G401.6 (cell line): ENCODE measurements around the gene PLEKHA5.
A peak's percentile ranks its signal among the peaks of the same experiment; 100 is the strongest.
"Not testable (repeated sequence)": the region's sequence is repeated elsewhere in the genome, so short reads cannot be mapped to it uniquely, and the experiment has no call there.

ENCODE experiments used
- FAIRE-seq: peaks from 2 replicates; lab custom pipeline; 2012; peaks lifted over from hg19 to GRCh38; lab: Jason Lieb, UNC

Gene PLEKHA5

DNA sequence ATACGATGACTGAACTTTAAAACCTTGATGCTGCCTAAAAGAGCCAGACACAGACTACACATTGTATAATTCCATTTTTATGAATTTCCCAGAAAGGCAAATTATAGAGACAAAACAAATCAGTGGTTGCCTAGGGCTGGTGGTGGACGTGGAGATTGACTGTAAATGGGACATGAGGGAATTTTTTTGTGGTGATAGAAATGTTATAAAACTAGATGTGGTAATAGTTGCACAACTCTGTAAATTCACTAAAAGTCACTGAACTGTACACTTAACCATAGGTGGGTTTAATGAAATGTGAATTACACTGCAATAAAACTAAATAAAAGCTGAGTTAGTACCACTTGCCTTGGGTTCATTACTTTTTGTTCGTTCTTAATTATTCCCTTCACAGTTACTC lies 72.1 kb downstream of the PLEKHA5 start:
- no peak for FAIRE-seq

GRCh38 chr12:19203013-19203412 lies 73.5 kb downstream of the PLEKHA5 start:
- FAIRE-seq, result no peak

DNA sequence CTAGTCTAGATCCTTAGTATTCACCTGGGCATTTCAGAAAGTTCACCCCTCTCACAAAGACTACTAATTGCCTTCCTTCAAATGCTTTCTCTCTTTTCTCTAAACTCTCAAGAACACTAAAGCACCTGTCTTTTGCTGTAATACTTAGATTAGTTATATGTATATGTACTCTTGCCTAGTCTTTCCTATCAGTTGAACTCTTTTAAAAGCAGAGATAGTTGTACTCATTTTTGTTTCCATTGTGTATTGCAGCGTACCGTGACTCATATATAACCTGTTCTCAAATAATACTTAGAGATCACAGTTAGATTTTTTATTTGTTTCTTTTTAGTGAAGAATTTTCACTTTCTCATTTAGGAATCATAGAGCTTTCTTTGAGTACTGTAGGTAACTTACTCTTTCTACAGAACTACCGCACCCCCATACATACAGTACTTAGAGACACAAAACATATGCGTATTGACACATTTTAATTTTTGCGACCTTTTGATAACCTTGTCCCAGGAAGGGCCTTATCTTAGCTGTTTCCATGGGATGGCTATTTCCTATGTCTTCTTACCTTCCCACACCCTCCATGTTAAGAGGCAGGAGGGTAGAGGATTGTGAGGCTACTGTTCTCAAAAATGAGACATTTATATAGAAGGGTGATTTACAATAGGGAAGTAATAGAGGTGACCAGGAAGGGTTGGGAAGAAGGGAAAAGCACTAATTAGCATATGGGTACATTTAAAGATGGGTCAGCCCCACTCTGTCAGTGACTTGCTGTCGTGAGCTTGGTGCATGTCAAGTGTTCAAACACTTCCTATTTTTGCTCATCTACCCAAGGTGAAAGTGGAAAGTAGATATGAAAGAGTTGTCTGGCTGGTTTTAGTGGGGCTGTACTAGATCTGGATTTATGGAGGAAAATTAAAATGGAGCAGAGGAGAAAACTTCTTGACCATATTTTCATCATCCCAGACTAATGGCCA lies 74.3 kb downstream of the PLEKHA5 start:
- no peak for FAIRE-seq

GRCh38 chr12:19205120-19205519 lies 75.6 kb downstream of the PLEKHA5 start:
- no peak for FAIRE-seq

DNA sequence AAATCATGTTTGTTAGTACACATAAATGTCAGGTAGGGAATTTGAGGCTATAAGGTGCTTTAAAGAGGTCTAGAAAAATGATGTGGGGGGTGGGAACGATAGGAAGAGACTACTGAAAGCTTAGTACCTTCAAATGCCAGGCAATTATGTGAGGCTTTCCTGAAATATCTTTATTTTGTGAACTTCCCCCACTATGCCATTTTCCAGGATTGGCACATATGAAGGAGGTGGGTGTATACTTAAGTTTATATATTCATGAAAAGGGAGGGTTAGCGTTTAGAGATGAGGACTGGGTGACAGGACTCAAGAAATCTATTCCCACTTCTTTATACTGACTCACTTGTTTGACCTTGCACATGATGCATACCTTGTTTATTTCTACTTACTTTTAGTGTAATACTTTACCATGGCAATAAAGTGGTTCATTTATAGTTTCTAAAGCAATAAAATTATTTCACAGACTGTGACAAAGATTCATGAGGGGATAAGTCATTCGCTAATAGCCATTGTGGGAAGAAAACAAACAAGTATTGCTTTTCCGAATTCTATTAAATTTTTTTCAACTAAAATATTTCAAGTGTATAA lies 77.1 kb downstream of the PLEKHA5 start:
- FAIRE-seq, result no peak

DNA sequence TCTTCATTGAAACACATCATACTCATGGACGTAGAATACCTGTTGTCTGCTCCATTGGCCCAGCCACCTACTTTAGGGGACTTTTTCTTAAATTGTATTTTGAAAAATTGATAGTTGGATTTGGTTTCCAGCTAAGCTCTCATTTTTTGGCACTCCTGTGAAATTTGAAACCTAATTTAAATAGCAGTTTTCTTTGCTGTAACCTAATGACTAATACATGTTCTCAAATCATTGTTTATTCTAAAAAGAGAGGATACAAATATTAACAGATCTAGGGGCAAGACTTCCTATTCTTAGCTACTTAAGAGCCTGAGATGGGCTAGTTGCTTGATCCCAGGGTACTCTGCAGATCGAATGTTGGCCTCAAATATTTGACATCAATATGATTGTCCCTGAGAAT lies 78.9 kb downstream of the PLEKHA5 start:
- FAIRE-seq, result no peak

- FAIRE-seq, result no peak
Observed at GRCh38 chr12:19209661-19210060, 80.1 kb downstream of the PLEKHA5 start.

DNA sequence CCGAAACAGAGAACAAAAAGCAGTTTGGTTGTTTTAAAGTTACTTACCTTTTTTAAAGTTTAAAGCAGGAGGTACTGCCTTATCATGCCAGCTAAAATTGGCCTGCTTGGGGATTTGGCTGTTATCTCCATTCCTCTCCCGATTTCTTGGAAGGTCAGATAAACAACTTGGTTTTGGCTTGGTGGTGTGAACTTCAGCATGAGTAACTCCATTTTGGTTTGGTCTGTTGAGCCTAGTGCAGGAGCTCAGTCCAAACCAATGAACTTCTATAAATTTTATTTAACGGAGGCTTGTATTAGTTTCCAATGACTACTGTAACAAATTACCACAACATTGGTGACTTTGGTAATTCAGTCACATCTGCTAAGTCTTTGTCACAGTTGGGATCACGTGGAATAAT lies 82.3 kb downstream of the PLEKHA5 start:
- FAIRE-seq, result no peak

GRCh38 chr12:19212245-19212644 lies 82.7 kb downstream of the PLEKHA5 start:
- FAIRE-seq, result no peak

GRCh38 chr12:19214020-19214419 lies 84.5 kb downstream of the PLEKHA5 start:
- FAIRE-seq, result no peak

DNA sequence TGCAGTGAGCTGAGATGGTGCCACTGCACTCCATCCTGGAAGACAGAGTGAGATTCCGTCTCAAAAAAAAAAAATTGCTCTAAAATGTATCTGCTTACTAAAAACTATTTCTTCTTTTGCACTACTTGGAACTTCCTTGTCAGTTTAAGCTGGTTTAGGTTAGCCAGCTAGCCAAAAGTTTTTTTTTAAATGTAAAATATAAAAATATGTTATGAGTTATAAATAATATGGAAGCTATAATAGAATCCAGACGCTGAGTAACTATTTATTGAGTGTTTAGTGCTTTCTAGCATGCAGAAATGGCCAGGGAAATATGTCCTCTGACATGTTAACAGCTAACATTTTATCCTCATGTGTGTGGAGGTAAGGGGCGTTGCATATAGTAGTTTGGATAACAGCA lies 85.6 kb downstream of the PLEKHA5 start:
- FAIRE-seq, result no peak

DNA sequence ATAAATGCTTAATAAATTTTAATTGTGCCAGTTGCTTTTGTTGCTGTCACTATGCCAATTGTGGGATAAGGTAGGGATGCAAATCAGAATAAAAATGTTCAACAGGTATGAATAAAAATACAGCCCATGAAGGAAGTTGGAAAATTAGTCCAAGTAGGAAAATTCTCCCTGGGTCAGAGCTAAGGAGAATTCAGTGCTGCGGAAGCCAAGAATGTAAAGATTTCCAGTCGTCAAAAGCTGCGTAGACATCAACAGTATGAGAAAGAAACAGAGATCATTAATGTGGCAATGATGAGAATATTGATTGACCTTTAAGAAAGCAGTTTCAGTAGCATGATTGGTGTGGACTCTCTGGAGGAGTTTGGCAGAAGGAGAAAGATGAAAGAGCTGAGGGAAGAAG lies 87.9 kb downstream of the PLEKHA5 start:
- FAIRE-seq, result no peak

DNA sequence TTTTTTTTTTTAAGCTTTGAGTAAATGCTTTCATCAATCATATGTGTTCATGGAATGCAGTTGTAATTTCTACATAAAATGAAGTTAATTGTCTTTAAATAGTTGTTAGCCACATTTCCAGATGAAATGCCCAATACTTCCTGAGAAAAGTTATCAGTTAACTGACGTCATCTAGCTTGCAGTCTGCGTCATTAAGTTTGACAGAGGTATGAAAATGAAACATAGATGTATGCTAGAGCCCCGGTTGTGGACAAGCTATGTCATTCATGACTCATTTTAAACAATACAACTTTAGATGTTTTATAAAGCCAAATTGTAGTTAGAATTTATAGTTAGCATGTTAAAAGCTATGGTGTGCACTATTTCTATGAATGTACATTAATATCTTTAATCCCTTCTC lies 90.7 kb downstream of the PLEKHA5 start:
- FAIRE-seq, result no peak

- no peak for FAIRE-seq
Observed at GRCh38 chr12:19220852-19221466, 91.4 kb downstream of the PLEKHA5 start.

DNA sequence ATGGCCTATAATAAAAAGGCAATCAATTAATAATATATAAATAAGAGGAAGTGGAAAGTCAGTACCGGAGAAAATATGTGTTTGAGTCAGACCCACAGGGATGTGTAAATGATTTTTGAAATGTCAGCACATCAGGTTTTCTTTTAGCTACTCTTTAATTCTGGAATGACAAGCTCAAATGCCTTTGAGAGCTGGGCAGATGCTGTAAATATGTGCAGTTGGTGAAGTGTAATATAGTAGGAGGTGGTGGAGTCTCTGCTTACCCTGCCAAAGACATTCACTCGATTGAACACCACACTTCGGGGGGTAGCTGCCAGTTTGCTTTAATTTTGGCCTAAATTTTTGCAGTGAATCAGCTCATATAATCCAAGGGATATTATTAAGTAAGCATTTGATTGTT lies 93.0 kb downstream of the PLEKHA5 start:
- no peak for FAIRE-seq

GRCh38 chr12:19223018-19223417 lies 93.5 kb downstream of the PLEKHA5 start:
- peak; percentile 49 for FAIRE-seq

DNA sequence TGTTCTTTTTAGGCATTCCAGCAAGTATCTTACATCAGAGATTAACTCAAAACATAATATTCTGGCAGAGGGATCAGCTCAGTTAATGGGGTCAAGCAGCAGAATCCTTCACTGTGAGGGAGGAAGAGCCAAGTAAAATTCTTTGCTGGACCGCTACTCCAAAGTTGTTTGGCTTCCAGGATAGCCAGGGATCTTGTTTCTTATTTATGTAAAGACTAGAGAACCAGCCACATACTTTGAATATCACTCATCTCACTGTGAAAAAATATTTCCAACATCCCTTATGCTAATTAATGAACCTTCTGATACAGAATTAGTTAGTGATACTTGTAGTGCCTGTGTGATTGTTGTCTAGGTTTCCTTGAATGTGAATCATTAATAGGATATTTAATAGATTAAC lies 94.2 kb downstream of the PLEKHA5 start:
- FAIRE-seq, result no peak

- FAIRE-seq, result no peak
Observed at GRCh38 chr12:19224746-19225145, 95.2 kb downstream of the PLEKHA5 start.

- no peak for FAIRE-seq
Observed at GRCh38 chr12:19227190-19227879, 97.8 kb downstream of the PLEKHA5 start.

GRCh38 chr12:19227880-19228210 lies 98.3 kb downstream of the PLEKHA5 start:
- FAIRE-seq, result no peak

DNA sequence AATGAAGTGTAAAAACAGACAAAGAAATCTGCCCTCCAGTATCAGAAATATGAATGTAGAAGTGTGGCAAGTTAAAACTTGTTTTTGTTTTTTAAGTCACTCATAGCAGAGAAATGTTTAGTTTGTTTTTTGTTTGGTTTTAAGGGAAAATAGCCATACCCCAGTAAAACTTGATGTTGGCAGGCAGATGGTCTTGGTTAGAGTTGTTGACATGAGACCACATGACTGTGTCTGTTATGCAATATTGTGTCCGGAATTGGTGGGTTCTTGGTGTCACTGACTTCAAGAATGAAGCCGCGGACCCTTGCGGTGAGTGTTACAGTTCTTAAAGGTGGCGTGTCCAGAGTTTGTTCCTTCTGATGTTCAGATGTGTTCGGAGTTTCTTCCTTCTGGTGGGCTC lies 99.5 kb downstream of the PLEKHA5 start:
- not testable (repeated sequence) for FAIRE-seq

DNA sequence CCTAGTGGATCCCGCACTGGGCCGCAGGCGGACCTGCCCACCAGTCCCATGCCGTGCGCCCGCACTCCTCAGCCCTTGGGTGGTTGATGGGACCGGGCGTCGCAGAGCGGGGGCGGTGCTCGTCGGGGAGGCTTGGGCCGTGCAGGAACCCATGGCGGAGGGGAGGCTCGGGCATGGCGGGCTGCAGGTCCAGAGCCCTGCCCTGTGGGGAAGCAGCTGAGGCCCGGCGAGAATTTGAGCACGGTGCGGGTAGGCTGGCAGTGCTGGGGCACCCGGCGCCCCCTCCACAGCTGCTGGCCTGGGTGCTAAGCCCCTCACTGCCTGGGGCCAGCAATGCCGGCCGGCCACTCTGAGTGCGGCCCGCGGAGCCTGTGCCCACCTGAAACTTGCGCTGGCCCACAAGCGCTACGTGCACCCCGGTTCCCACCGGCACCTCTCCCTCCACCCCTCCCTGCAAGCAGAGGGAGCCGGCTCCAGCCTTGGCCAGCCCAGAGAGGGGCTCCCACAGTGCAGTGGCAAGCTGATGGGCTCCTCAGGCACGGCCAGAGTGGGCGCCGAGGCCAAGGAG lies 100.8 kb downstream of the PLEKHA5 start:
- FAIRE-seq, result no peak

DNA sequence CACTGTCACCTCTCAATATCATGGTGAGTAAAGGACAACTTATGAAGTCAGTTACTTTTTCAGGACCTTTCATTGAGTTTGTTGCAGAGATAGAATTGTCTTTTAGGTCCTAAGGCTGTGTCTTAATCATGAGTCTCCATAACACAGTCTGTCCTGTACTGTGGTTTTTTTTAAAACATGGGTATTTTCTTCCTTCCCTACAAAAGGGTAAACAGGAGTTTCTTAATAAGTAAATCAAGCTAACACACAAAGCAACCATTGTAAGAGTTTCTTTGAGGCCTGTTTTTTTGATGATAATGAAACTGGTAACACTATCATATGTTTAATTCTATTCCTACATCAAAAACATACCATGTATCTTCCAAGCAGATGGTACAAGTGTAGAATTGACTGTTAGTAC lies 101.4 kb downstream of the PLEKHA5 start:
- no peak for FAIRE-seq
